ENCODE data around the gene PROX1.

DNA sequence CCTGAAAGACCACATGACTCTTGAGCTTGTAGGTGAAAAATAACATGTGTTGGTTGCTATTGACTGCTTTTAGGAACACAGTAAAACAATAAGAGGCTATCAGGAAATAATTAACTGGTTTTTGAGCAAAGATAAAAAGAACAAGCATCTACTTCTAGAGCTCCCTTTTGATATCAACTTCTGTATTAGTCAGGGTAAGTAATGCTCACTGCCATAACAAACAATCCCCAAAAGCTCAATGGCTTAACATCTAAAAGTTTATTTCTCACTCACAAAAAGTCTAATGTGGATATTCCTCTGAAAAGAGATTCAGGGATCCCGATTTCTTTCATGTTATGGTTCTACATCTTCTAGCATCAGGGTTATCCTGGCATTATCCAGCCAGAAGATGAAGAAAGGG lies 25.3 kb upstream of the PROX1 start:
- no peak for TF ChIP-seq EP300 (IDR thresholded peaks at IDR 0.05; ENCODE audit: borderline replicate concordance)
- no peak for TF ChIP-seq FOXM1 (IDR thresholded peaks at IDR 0.05; ENCODE audit: borderline replicate concordance, low read depth)
- no peak for TF ChIP-seq YY1 (IDR thresholded peaks at IDR 0.05; ENCODE audit: low read depth)
- no peak for TF ChIP-seq CEBPB (IDR thresholded peaks at IDR 0.05)
- TF ChIP-seq, protein P1, sequence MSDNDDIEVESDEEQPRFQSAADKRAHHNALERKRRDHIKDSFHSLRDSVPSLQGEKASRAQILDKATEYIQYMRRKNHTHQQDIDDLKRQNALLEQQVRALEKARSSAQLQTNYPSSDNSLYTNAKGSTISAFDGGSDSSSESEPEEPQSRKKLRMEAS (IDR thresholded peaks at IDR 0.05), result no peak
